Hindlimb muscle (tissue), 1 donor: ENCODE data around the gene SKA2. TPM values are rescaled to one million over a fixed set of nuclear protein-coding genes. Genes with fewer than 3 reads are reported as not detected.
"Not testable (repeated sequence)": the region's sequence is repeated elsewhere in the genome, so short reads cannot be mapped to it uniquely, and the experiment has no call there.

ENCODE experiments used
- DNase-seq: peaks from one replicate; pipeline ENCODE4 v3.0.0-alpha.2; 2013
- polyA plus RNA-seq: library from polyadenylated mRNA; unstranded; fragments of 120-200 nt; gene quantifications from one replicate; pipeline ENCODE4 v1.2.1, GENCODE V29; 2013; ENCODE audit not compliant: insufficient read length

Gene SKA2
- polyA plus RNA-seq, 1 donor, result 33.7 TPM

- no peak for DNase-seq
Measured at GRCh38 chr17:59094861-59095530, 60.0 kb downstream of the SKA2 start.

DNA sequence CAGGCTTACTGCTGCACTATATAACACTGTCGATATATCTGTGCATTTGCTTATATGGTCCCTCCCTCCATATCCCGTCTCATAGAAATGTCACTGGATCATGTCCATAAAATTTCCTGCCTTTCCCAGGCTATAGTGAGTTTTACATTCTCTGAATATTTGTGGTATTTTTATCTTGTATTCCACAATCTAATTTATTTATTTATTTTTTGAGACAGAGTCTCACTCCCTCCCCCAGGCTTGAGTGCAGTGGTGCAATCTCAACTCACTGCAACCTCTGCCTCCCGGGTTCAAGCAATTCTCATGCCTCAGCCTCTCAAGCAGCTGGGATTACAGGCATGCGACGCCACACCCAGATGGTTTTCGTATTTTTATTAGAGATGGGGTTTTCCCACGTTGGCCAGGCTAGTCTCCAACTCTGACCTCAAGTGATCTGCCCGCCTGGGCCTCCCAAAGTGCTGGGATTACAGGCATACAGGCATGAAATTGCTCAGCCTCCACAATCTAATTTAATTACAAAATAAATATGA lies 61.2 kb downstream of the SKA2 start:
- DNase-seq, result peak; percentile 27

DNA sequence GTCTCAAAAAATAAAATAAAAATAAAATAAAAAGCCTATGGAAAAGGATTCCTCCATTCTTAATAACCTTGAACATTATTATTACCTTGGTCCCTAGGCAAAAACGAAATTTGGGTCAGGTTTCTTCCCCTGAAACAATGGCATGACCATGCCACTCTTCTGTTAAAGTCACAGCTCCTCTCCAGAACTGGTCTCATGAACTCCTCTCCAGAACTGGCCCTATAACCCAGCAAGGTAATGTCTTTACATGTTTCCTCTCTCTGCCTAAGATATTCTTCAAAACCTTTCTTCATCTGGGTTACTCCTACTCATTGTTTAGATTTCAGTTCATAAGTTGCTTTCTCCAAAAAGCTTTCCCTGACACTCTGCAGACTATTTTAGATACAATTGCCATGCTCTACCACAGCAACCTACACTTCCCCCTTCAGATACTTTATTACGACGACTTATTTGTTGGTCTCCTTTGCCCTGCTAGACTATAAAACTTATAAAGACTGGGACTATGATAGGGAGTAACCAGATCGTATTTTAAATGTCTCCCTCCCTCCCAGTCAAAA lies 61.8 kb downstream of the SKA2 start:
- DNase-seq, result no peak

- DNase-seq, result not testable (repeated sequence)
Measured at GRCh38 chr17:59090593-59090992, 64.4 kb downstream of the SKA2 start.

DNA sequence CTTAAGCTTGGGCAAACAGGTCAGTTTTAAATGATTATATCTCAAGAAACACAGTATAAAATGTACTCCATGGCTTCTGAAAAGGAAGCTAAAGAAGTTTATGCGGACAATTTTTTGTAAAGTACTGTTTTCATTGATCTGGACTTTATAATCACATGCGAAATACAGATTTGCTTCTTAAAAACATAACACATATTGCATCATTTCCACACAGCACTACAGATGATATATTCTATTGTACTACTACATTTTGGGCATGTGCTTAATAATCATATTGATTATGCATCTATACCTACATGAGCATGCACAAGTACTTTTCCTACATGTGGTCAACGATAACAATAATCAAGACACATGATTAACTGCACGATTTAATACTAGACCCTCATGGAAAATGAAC lies 70.8 kb downstream of the SKA2 start:
- no peak for DNase-seq

DNA sequence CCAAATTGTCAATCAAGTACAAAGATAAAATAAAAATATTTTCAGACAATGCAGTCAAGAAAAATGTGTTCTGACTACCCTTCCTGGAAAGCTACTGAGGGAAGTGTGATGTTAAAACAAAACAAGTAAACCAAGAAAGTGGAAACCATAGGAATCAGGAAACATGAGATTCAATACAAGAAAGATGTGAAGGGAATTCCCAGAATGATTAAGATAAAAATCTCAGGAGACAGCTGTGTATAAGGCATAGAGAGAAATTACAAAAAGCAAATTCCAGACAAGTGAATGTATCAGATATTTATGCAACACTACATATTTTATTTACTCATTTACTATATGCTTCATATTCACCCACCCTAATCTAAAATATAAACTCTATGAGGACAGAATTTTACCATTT lies 80.5 kb downstream of the SKA2 start:
- no peak for DNase-seq

DNA sequence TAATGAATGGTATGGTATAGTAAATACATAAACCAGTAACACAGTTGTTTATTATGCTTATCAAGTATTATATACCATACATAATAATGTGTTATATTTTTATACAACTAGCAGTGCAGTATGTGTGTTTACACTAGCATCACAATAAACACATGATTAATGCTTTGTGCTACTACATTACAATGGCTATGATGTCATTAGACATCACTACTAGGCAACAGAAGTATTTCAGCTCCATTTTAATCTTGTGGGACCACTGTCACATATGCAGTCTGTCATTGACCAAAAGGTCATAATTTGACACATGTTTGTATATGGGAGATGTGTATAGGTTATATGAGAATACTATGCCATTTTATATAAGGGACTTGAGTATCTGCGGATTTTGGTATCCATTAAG lies 81.0 kb downstream of the SKA2 start:
- DNase-seq, result no peak

- no peak for DNase-seq
Measured at GRCh38 chr17:59069856-59070255, 85.1 kb downstream of the SKA2 start.

DNA sequence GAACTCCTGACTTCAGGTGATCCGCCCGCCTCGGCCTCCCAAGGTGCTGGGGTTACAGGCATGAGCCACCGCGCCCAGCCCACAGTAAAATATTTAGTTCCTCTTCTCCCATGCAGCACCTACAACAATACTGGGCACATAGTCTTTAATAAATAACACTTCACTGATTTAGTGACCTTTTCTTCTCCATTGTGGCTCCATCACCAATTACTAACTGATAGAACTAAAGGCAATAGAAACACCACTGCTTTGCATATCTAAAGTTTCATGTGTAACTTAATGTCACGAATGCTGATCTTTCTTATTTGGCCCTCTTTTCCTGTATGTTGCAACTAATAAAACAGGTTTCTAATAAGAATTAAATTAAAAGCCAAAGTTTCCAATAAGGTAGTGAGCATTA lies 87.2 kb downstream of the SKA2 start:
- no peak for DNase-seq

- no peak for DNase-seq
Measured at GRCh38 chr17:59067340-59067739, 87.6 kb downstream of the SKA2 start.

DNA sequence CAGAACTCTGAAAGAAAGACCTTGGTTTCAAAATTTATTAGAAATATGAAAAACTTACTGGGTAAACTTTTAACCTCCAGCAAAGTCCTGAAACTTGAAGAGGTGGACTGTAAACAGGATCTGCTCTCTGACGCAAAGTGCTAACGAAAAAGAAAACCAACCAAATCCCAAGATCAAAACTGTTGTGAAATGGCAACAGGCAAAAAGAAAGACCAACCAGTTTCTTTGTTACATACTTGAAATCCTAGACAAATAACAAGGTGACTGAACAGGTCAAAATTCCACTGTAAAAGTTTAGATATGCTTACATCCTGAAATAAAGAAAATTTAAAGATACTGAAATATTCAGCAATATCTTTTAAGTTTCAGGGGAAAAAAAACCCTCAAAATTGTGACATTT lies 92.5 kb downstream of the SKA2 start:
- DNase-seq, result no peak

Other genes with a start within 250 kb of the SKA2 start
- 13.9 TPM for gene TRIM37, start 48.3 kb downstream of the SKA2 start, polyA plus RNA-seq
- gene PRR11, start 560 bp upstream of the SKA2 start, polyA plus RNA-seq, result 9.9 TPM
- gene SMG8, start 54.8 kb upstream of the SKA2 start, polyA plus RNA-seq, result 13.5 TPM
- 1.8 TPM for gene GDPD1, start 65.3 kb upstream of the SKA2 start, polyA plus RNA-seq
- gene YPEL2, start 176.5 kb upstream of the SKA2 start, polyA plus RNA-seq, result 16.5 TPM